Mesenchymal stem cell (in vitro differentiated cells and primary cell): Measurements from ENCODE around the gene POLR2L.
A peak's percentile ranks its signal among the peaks of the same experiment; 100 is the strongest.

Experiments used
- DNase-seq: peaks from one replicate; pipeline ENCODE4 v3.0.0-alpha.2; 2013
- H2AFZ ChIP-seq: one replicate; pipeline ENCODE4 v1.6.1; 2013; ENCODE audit warnings: low read depth, mild to moderate bottlenecking, control low read depth, inconsistent platforms, low read length, moderate library complexity
- H2AK5ac ChIP-seq: 2 replicates; pipeline ENCODE4 v1.6.1; 2013; ENCODE audit warnings: low read length, moderate library complexity, mild to moderate bottlenecking, inconsistent platforms; ENCODE audit not compliant: severe bottlenecking
- H2BK120ac ChIP-seq: one replicate; pipeline ENCODE4 v1.6.1; 2013; ENCODE audit warnings: low read depth, mild to moderate bottlenecking, inconsistent platforms, low read length, moderate library complexity
- H2BK12ac ChIP-seq, 2 experiments: one replicate each; pipeline ENCODE4 v1.6.1; 2013; ENCODE audit warnings: inconsistent platforms in 2 of 2, low read length in 2 of 2, mild to moderate bottlenecking in 2 of 2, moderate library complexity in 2 of 2, control low read depth in 1 of 2
- H2BK15ac ChIP-seq: one replicate; pipeline ENCODE4 v1.6.1; 2013; ENCODE audit warnings: mild to moderate bottlenecking, low read depth, inconsistent platforms; ENCODE audit not compliant: poor library complexity, severe bottlenecking
- H2BK5ac ChIP-seq: 2 replicates; pipeline ENCODE4 v1.6.1; 2013; ENCODE audit warnings: low read depth, mild to moderate bottlenecking, low read length, control low read depth, inconsistent platforms; ENCODE audit not compliant: poor library complexity, severe bottlenecking
- H3K14ac ChIP-seq, 2 experiments: one replicate each; pipeline ENCODE4 v1.6.1; 2013; ENCODE audit warnings: inconsistent platforms in 2 of 2, low read length in 2 of 2, control low read depth in 1 of 2, mild to moderate bottlenecking in 1 of 2, moderate library complexity in 1 of 2
- H3K18ac ChIP-seq, 2 experiments: one replicate each; pipeline ENCODE4 v1.6.1; 2013; ENCODE audit warnings: inconsistent platforms in 2 of 2, low read length in 2 of 2, control low read depth in 1 of 2, low read depth in 1 of 2, mild to moderate bottlenecking in 1 of 2
- H3K23ac ChIP-seq, 2 experiments: one replicate each; pipeline ENCODE4 v1.6.1; 2013; ENCODE audit warnings: inconsistent platforms in 2 of 2, low read length in 2 of 2, mild to moderate bottlenecking in 2 of 2, moderate library complexity in 2 of 2, control low read depth in 1 of 2
- H3K27ac ChIP-seq: 2 replicates; pipeline ENCODE4 v1.5.1; 2013; ENCODE audit warnings: mild to moderate bottlenecking, moderate library complexity, low read length, control low read depth, inconsistent platforms; ENCODE audit not compliant: poor library complexity, severe bottlenecking
- H3K27me3 ChIP-seq, 2 experiments: 2 replicates each; pipeline versions ENCODE4 v1.6.1 to v1.7.0; 2013; ENCODE audit warnings: low read length in 2 of 2, mild to moderate bottlenecking in 2 of 2, moderate library complexity in 2 of 2, control low read depth in 1 of 2, inconsistent platforms in 1 of 2; ENCODE audit not compliant: control insufficient read depth in 1 of 2, insufficient read depth in 1 of 2
- H3K36me3 ChIP-seq, 2 experiments: 2 replicates each; pipeline versions ENCODE4 v1.6.1 to v1.7.0; 2013; ENCODE audit warnings: low read length in 2 of 2, control low read depth in 1 of 2, inconsistent platforms in 1 of 2, low read depth in 1 of 2, mild to moderate bottlenecking in 1 of 2; ENCODE audit not compliant: insufficient read depth in 2 of 2, control insufficient read depth in 1 of 2
- H3K4ac ChIP-seq, 2 experiments: one replicate each; pipeline ENCODE4 v1.6.1; 2013; ENCODE audit warnings: inconsistent platforms in 2 of 2, low read length in 2 of 2, mild to moderate bottlenecking in 2 of 2, moderate library complexity in 2 of 2, control low read depth in 1 of 2, low read depth in 1 of 2
- H3K4me1 ChIP-seq: 2 replicates; pipeline ENCODE4 v1.6.1; 2013; ENCODE audit warnings: low read depth, low read length, control low read depth; ENCODE audit not compliant: control insufficient read depth, insufficient read depth
- H3K4me2 ChIP-seq: 2 replicates; pipeline ENCODE4 v1.6.1; 2013; ENCODE audit warnings: low read length, mild to moderate bottlenecking, inconsistent platforms; ENCODE audit not compliant: poor library complexity, severe bottlenecking
- H3K4me3 ChIP-seq, 2 experiments: 2 replicates each; pipeline versions ENCODE4 v1.5.1 to v1.7.0; 2013; ENCODE audit warnings: low read length in 2 of 2, mild to moderate bottlenecking in 2 of 2, control low read depth in 1 of 2, low read depth in 1 of 2; ENCODE audit not compliant: insufficient read depth in 1 of 2
- H3K79me1 ChIP-seq: replicated peaks from 2 replicates; pipeline ENCODE4 v1.6.1; 2013; ENCODE audit warnings: mild to moderate bottlenecking, control low read depth, low read length, inconsistent platforms; ENCODE audit not compliant: poor library complexity, severe bottlenecking
- H3K9ac ChIP-seq: 2 replicates; pipeline ENCODE4 v1.7.0; 2013; ENCODE audit warnings: mild to moderate bottlenecking, low read length, moderate library complexity
- H3K9me3 ChIP-seq: 2 replicates; pipeline ENCODE4 v1.7.0; 2013; ENCODE audit warnings: mild to moderate bottlenecking, low read length; ENCODE audit not compliant: control insufficient read depth
- H4K8ac ChIP-seq: one replicate; pipeline ENCODE4 v1.6.1; 2013; ENCODE audit warnings: inconsistent platforms, mild to moderate bottlenecking, low read length, moderate library complexity
- H4K91ac ChIP-seq: one replicate; pipeline ENCODE4 v1.6.1; 2013; ENCODE audit warnings: mild to moderate bottlenecking, low read length, inconsistent platforms
- WGBS: methylation state at CpG from one replicate; pipeline ENCODE4 v1.1.7; 2013; ENCODE audit warnings: mixed read lengths; 5-methylcytosine and 5-hydroxymethylcytosine counted together

Gene POLR2L

GRCh38 chr11:870127-870413 is 27.7 kb upstream of the POLR2L start:
- no peak overlapping the region for H3K4me3 ChIP-seq
- peaks cover 23 to 59% of the 10 kb centered on the region in 2 experiments for H3K36me3 ChIP-seq
- peak overlapping the region in 1 of 2 experiments; percentile 21 for H3K14ac ChIP-seq
- 69% methylated on average over 8 of the region's 8 CpGs for WGBS
- no peak overlapping the region for H2BK12ac ChIP-seq
- no peaks in the 10 kb centered on the region for H3K9me3 ChIP-seq
- no peak overlapping the region for H2AFZ ChIP-seq
- H3K18ac ChIP-seq = no peak overlapping the region
- H4K91ac ChIP-seq = no peak overlapping the region
- H3K4me1 ChIP-seq = peaks cover 18% of the 10 kb centered on the region
- H3K27ac ChIP-seq = no peak overlapping the region
- H4K8ac ChIP-seq = no peak overlapping the region
- no peak for DNase-seq
- no peak overlapping the region for H3K23ac ChIP-seq
- no peak overlapping the region for H2BK5ac ChIP-seq
- H3K27me3 ChIP-seq = no peaks in the 10 kb centered on the region
- no peak overlapping the region for H2AK5ac ChIP-seq
- H3K4me2 ChIP-seq = no peak overlapping the region
- no peak overlapping the region for H2BK15ac ChIP-seq
- no peak overlapping the region for H3K4ac ChIP-seq
- H2BK120ac ChIP-seq = no peak overlapping the region
- H3K79me1 ChIP-seq = no peaks in the 10 kb centered on the region
- no peak overlapping the region for H3K9ac ChIP-seq

DNA sequence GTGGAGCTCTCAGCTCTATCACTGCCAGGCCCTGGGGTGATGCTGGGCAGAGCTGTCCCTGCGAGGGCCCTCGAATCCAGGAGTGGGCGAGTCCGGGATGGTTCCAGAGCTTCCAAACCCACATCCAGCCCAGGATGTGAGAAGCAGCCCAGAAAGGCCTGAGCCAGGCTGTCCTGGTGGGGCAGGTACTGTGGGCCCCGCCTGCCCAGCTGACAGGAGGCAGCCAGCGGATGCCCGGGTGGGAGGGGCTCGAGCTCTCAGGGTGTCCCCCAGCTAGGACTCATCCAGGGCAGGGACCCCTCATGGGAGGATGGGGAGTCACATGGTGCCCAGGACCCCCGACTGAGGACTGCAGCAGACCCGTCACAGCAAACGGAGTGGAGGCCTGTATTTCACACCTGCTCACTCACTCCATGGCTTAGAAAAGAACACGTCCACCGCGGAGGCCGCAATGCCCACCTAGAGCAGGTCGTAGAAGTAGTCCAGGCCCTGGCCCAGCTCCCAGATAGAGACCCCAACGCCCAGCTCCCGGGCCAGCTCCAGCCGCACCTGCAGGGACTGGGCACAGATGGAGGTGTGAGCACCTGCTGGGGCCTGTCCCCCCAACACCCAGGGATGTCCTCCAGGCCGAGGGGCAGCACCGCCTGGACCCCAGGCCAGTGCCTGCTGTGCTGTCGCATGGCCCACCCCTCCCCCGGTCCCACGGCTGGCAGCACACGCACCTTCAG is 27.2 kb upstream of the POLR2L start:
- 93% methylated on average over 24 of the region's 25 CpGs for WGBS
- peaks cover 21% of the 10 kb centered on the region for H3K4me1 ChIP-seq
- H2AFZ ChIP-seq = no peak overlapping the region

GRCh38 chr11:868802-869201 is 26.5 kb upstream of the POLR2L start:
- no peak overlapping the region for H3K18ac ChIP-seq

More for the DNA sequence above, 27.2 kb upstream of the POLR2L start:
- Histone ChIP-seq H2BK15ac (no peak overlapping the region), H2BK12ac (no peak overlapping the region), H3K79me1 (no peaks in the 10 kb centered on the region), H3K9ac (no peak overlapping the region), H2BK120ac (no peak overlapping the region), H3K27ac (no peak overlapping the region), H3K9me3 (no peaks in the 10 kb centered on the region), H3K4ac (no peak overlapping the region), H3K18ac (no peak overlapping the region), H3K23ac (no peak overlapping the region), H3K4me2 (no peak overlapping the region), H3K14ac (peak overlapping the region in 1 of 2 experiments; percentile 21), H3K4me3 (no peak overlapping the region), H2BK5ac (no peak overlapping the region), H3K36me3 (peaks cover 28 to 59% of the 10 kb centered on the region in 2 experiments), H2AK5ac (no peak overlapping the region), H4K8ac (no peak overlapping the region), H4K91ac (no peak overlapping the region), H3K27me3 (no peaks in the 10 kb centered on the region)
- DNase-seq = no peak

DNA sequence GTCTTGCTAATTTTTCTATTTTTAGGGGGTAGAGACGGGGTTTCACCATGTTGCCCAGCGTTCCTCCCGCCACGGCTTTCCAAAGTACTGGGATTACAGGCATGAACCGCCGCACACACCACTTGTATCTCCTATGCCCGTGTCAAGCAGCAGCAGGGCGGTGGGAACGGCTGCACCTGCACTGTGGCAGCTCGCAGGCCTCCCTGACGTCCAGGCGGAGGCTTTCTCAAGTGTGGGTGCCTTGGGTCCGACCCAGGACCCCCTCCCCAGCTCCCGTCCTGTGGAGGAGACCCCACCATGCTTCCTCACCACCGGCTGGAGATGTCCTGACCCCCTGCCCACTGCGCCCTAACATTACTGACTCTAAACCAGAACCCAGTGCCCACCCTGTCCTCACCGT is 26.1 kb upstream of the POLR2L start:
- Histone ChIP-seq H3K18ac (no peak overlapping the region), H3K27me3 (no peaks in the 10 kb centered on the region), H2BK12ac (no peak overlapping the region), H3K23ac (no peak overlapping the region), H2BK15ac (no peak overlapping the region), H3K4me3 (no peak overlapping the region), H3K14ac (no peak overlapping the region), H3K27ac (no peak overlapping the region), H3K79me1 (no peaks in the 10 kb centered on the region), H2AFZ (no peak overlapping the region), H2AK5ac (no peak overlapping the region), H4K8ac (no peak overlapping the region), H4K91ac (no peak overlapping the region), H3K4ac (no peak overlapping the region), H2BK120ac (no peak overlapping the region), H3K36me3 (peaks cover 39 to 68% of the 10 kb centered on the region in 2 experiments), H3K9ac (no peak overlapping the region), H3K4me2 (no peak overlapping the region), H2BK5ac (no peak overlapping the region), H3K9me3 (no peaks in the 10 kb centered on the region), H3K4me1 (peaks cover 33% of the 10 kb centered on the region)
- 93% methylated on average over 17 of the region's 17 CpGs for WGBS
- DNase-seq = no peak

More at GRCh38 chr11:868802-869201, 26.5 kb upstream of the POLR2L start:
- no peak overlapping the region for H2BK12ac ChIP-seq
- no peak overlapping the region for H3K4me2 ChIP-seq
- 89% methylated on average over 12 of the region's 12 CpGs for WGBS
- no peak overlapping the region for H4K8ac ChIP-seq
- H3K36me3 ChIP-seq = peaks cover 35 to 64% of the 10 kb centered on the region in 2 experiments
- H3K9ac ChIP-seq = no peak overlapping the region
- no peaks in the 10 kb centered on the region for H3K79me1 ChIP-seq
- H2AK5ac ChIP-seq = no peak overlapping the region
- no peaks in the 10 kb centered on the region for H3K27me3 ChIP-seq
- no peak overlapping the region for H2BK120ac ChIP-seq
- DNase-seq = no peak
- no peak overlapping the region for H3K27ac ChIP-seq
- no peak overlapping the region for H2BK15ac ChIP-seq
- H3K9me3 ChIP-seq = no peaks in the 10 kb centered on the region
- no peak overlapping the region for H2BK5ac ChIP-seq
- no peak overlapping the region for H2AFZ ChIP-seq
- H3K23ac ChIP-seq = no peak overlapping the region
- H3K4me1 ChIP-seq = peaks cover 29% of the 10 kb centered on the region
- peak overlapping the region; percentile 36 for H4K91ac ChIP-seq
- H3K4me3 ChIP-seq = no peak overlapping the region
- H3K4ac ChIP-seq = no peak overlapping the region
- H3K14ac ChIP-seq = no peak overlapping the region
